Breast epithelium (tissue), 3 donors: ENCODE measurements around the gene PPP1R1B.

Experiments
- POLR2A ChIP-seq: fragments of 450-650 bp; IDR thresholded peaks from one replicate; pipeline ENCODE4 v1.6.1; 2016; ENCODE audit warnings: antibody characterized with exemption, mild to moderate bottlenecking, moderate library complexity
- POLR2AphosphoS5 ChIP-seq, 3 donors: sonication (generic); formaldehyde crosslinking; IDR thresholded peaks; one replicate each; pipeline ENCODE4 v1.6.1; 2017; ENCODE audit warnings: antibody characterized with exemption in 3 of 3
- TF ChIP-seq, protein P1 (sequence below), 3 donors: fragments of 450-650 bp; IDR thresholded peaks; one replicate each; pipeline ENCODE4 v1.5.1; 2016 to 2017; ENCODE audit warnings: antibody characterized with exemption in 3 of 3, mild to moderate bottlenecking in 3 of 3, moderate library complexity in 3 of 3

- TF ChIP-seq, protein P1, sequence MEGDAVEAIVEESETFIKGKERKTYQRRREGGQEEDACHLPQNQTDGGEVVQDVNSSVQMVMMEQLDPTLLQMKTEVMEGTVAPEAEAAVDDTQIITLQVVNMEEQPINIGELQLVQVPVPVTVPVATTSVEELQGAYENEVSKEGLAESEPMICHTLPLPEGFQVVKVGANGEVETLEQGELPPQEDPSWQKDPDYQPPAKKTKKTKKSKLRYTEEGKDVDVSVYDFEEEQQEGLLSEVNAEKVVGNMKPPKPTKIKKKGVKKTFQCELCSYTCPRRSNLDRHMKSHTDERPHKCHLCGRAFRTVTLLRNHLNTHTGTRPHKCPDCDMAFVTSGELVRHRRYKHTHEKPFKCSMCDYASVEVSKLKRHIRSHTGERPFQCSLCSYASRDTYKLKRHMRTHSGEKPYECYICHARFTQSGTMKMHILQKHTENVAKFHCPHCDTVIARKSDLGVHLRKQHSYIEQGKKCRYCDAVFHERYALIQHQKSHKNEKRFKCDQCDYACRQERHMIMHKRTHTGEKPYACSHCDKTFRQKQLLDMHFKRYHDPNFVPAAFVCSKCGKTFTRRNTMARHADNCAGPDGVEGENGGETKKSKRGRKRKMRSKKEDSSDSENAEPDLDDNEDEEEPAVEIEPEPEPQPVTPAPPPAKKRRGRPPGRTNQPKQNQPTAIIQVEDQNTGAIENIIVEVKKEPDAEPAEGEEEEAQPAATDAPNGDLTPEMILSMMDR (IDR thresholded peaks at IDR 0.05) = no peak
- no peak for TF ChIP-seq POLR2A
- no peak for TF ChIP-seq POLR2AphosphoS5 (IDR thresholded peaks at IDR 0.05)
Measured at GRCh38 chr17:39607851-39608130, 19.0 kb upstream of the PPP1R1B start, which contains the start of gene NEUROD2.
